ENCODE data around the gene TSPAN32. TPM values are rescaled to one million over a fixed set of nuclear protein-coding genes. Genes with fewer than 3 reads are reported as not detected.

TSPAN32 gene
- total and polyA plus RNA-seq, 5 donors from 2014 or later = 13.8 to 60.7 (median 43.0) TPM

Other genes starting within 250 kb of the TSPAN32 start
- 0.07 TPM for gene IGF2, start 162.6 kb upstream of the TSPAN32 start, total RNA-seq
- gene IGF2, start 162.6 kb upstream of the TSPAN32 start, polyA plus RNA-seq = not detected
- not detected for gene INS, start 140.8 kb upstream of the TSPAN32 start, total RNA-seq
- not detected for gene INS, start 140.8 kb upstream of the TSPAN32 start, polyA plus RNA-seq
- not detected for gene TH, start 130.2 kb upstream of the TSPAN32 start, total RNA-seq
- gene TH, start 130.2 kb upstream of the TSPAN32 start, polyA plus RNA-seq = not detected
- gene ASCL2, start 31.4 kb upstream of the TSPAN32 start, total RNA-seq = 0.20 TPM
- under 1 TPM; 0.13 to 0.47 (median 0.30) TPM for gene ASCL2, start 31.4 kb upstream of the TSPAN32 start, polyA plus RNA-seq
- gene C11orf21, start 95 bp upstream of the TSPAN32 start, total RNA-seq = 41.8 TPM
- gene C11orf21, start 95 bp upstream of the TSPAN32 start, polyA plus RNA-seq = 10 to 100 TPM; 11.9 to 16.8 (median 15.1) TPM
- 156 TPM for gene CD81, start 75.3 kb downstream of the TSPAN32 start, total RNA-seq
- 10 to 100 TPM; 13.2 to 35.4 (median 16.2) TPM for gene CD81, start 75.3 kb downstream of the TSPAN32 start, polyA plus RNA-seq
- 59.6 TPM for gene TSSC4, start 98.7 kb downstream of the TSPAN32 start, total RNA-seq
- 10 to 100 TPM; 68.5 to 97.4 (median 76.9) TPM for gene TSSC4, start 98.7 kb downstream of the TSPAN32 start, polyA plus RNA-seq
- gene TRPM5, start 142.5 kb downstream of the TSPAN32 start, total RNA-seq = 0.17 TPM
- not detected for gene TRPM5, start 142.5 kb downstream of the TSPAN32 start, polyA plus RNA-seq
- gene KCNQ1, start 143.0 kb downstream of the TSPAN32 start, total RNA-seq = 13.4 TPM
- gene KCNQ1, start 143.0 kb downstream of the TSPAN32 start, polyA plus RNA-seq = 1 to 10 TPM; 5.5 to 7.9 (median 6.4) TPM

All from CD4-positive, CD25-positive, alpha-beta regulatory T cell (primary cell).